CD4-positive, alpha-beta memory T cell (primary cell): ENCODE results near the gene FRMD4A. TPM values are rescaled to one million over a fixed set of nuclear protein-coding genes. Genes with fewer than 3 reads are reported as not detected.

Source experiments
- CTCF ChIA-PET: fragments of 350-600 bp; sonication (Branson Sonifier 250); formaldehyde crosslinking; loops from one replicate; lab custom pipeline; 2021; ENCODE audit warnings: inconsistent platforms; ENCODE audit not compliant: partially characterized antibody; lab: Charles Lee
- POLR2A ChIA-PET: fragments of 350-600 bp; sonication (Branson Sonifier 250); formaldehyde crosslinking; loops from one replicate; lab custom pipeline; 2021; ENCODE audit not compliant: partially characterized antibody; lab: Charles Lee
- DNase-seq, 5 donors: peaks; one replicate each; pipeline versions ENCODE4 v3.0.0 to v3.0.0-alpha.2; 2020 to 2022; ENCODE audit warnings: mixed read lengths in 1 of 5
- H3K27ac ChIP-seq: one replicate; pipeline ENCODE4 v1.7.0; 2013; ENCODE audit warnings: low read depth, low read length
- H3K27me3 ChIP-seq: 2 replicates; pipeline ENCODE4 v1.7.0; 2013; ENCODE audit warnings: mild to moderate bottlenecking, low read length, moderate library complexity; ENCODE audit not compliant: insufficient read depth
- H3K36me3 ChIP-seq: 2 replicates; pipeline ENCODE4 v1.7.0; 2013; ENCODE audit warnings: mild to moderate bottlenecking, low read length, moderate library complexity; ENCODE audit not compliant: insufficient read depth
- H3K4me1 ChIP-seq: 2 replicates; pipeline ENCODE4 v1.7.0; 2013; ENCODE audit warnings: mild to moderate bottlenecking, low read length, moderate library complexity; ENCODE audit not compliant: insufficient read depth
- H3K4me3 ChIP-seq, 2 donors: one replicate each; pipeline ENCODE4 v1.7.0; 2013; ENCODE audit warnings: low read length in 2 of 2, mild to moderate bottlenecking in 1 of 2
- H3K9me3 ChIP-seq, 2 donors: one replicate each; pipeline ENCODE4 v1.7.0; 2013; ENCODE audit warnings: low read length in 2 of 2, control low read depth in 1 of 2; ENCODE audit not compliant: control insufficient read depth in 1 of 2
- H3K27ac Mint-ChIP-seq, 7 donors: one replicate each; pipeline ENCODE4 v1.8.0; 2020 to 2021; ENCODE audit warnings: mixed read lengths in 7 of 7, mild to moderate bottlenecking in 6 of 7, inconsistent platforms in 3 of 7, moderate library complexity in 3 of 7
- H3K27me3 Mint-ChIP-seq, 2 donors: one replicate each; pipeline ENCODE4 v1.8.0; 2020 to 2021; ENCODE audit warnings: mixed read lengths in 2 of 2
- H3K36me3 Mint-ChIP-seq, 2 donors: one replicate each; pipeline ENCODE4 v1.8.0; 2020 to 2021; ENCODE audit warnings: mixed read lengths in 2 of 2, inconsistent platforms in 1 of 2, mild to moderate bottlenecking in 1 of 2
- H3K4me1 Mint-ChIP-seq, 4 donors: one replicate each; pipeline ENCODE4 v1.8.0; 2020 to 2021; ENCODE audit warnings: mixed read lengths in 4 of 4, mild to moderate bottlenecking in 1 of 4
- H3K4me3 Mint-ChIP-seq, 8 donors: one replicate each; pipeline ENCODE4 v1.8.0; 2020 to 2021; ENCODE audit warnings: mixed read lengths in 8 of 8, mild to moderate bottlenecking in 7 of 8, moderate library complexity in 6 of 8, inconsistent platforms in 3 of 8
- H3K9me3 Mint-ChIP-seq, 8 donors: one replicate each; pipeline ENCODE4 v1.8.0; 2020 to 2021; ENCODE audit warnings: mixed read lengths in 8 of 8, mild to moderate bottlenecking in 5 of 8, inconsistent platforms in 3 of 8, moderate library complexity in 1 of 8
- intact Hi-C: fragments of 100-400 bp; cut with micrococcal nuclease; formaldehyde crosslinking; loops from one replicate; pipeline ENCODE4 v1.15.1; 2023
- polyA plus RNA-seq, 2 donors: library from polyadenylated mRNA; unstranded; fragments of 300-500 nt; fragmentation: Illumina TruSeq; gene quantifications; one replicate each; pipeline ENCODE4 v1.2.3, GENCODE V29; 2021
- total RNA-seq, 2 experiments: library from RNA; stranded (reverse); gene quantifications; one replicate each; pipeline ENCODE4 v1.2.3, GENCODE V29; 2021

Gene FRMD4A
- total and polyA plus RNA-seq, 4 experiments from 2014 or later = 0.89 to 2.4 (median 1.9) TPM; not detected in 1

GRCh38 chr10:13949844-13950542 lies 380.7 kb downstream of the FRMD4A start:
- intact Hi-C loops = no loop called here
- Mint-ChIP-seq H3K36me3 (no peaks in the 10 kb centered on the region), H3K9me3 (peaks cover 0 to 12% (median 0%) of the 10 kb centered on the region in 8 donors), H3K27me3 (peaks cover 2 to 6% of the 10 kb centered on the region in 2 donors), H3K4me1 (no peaks in the 10 kb centered on the region), H3K27ac (no peak overlapping the region), H3K4me3 (no peak overlapping the region)
- H3K4me3 ChIP-seq = no peak overlapping the region
- ChIA-PET CTCF (no interaction called here), POLR2A (no interaction called here)
- no peaks in the 10 kb centered on the region for H3K27me3 ChIP-seq
- H3K9me3 ChIP-seq = no peaks in the 10 kb centered on the region
- H3K4me1 ChIP-seq = no peaks in the 10 kb centered on the region
- H3K36me3 ChIP-seq = no peaks in the 10 kb centered on the region
- no peak overlapping the region for H3K27ac ChIP-seq
- no peak for DNase-seq

- ChIA-PET CTCF (no interaction called here), POLR2A (no interaction called here)
- no peaks in the 10 kb centered on the region for H3K27me3 ChIP-seq
- no peaks in the 10 kb centered on the region for H3K36me3 Mint-ChIP-seq
- H3K27ac Mint-ChIP-seq = no peak overlapping the region
- no peaks in the 10 kb centered on the region for H3K4me1 ChIP-seq
- H3K27ac ChIP-seq = no peak overlapping the region
- H3K4me3 Mint-ChIP-seq = no peak overlapping the region
- no peak overlapping the region for H3K4me3 ChIP-seq
- peaks cover under 1 to 2% of the 10 kb centered on the region in 2 donors for H3K27me3 Mint-ChIP-seq
- peaks cover 0 to 5% (median 4%) of the 10 kb centered on the region in 4 donors for H3K4me1 Mint-ChIP-seq
- peaks cover 0 to 6% (median 0%) of the 10 kb centered on the region in 8 donors for H3K9me3 Mint-ChIP-seq
- intact Hi-C loops = no loop called here
- DNase-seq = no peak
- H3K36me3 ChIP-seq = no peaks in the 10 kb centered on the region
- no peaks in the 10 kb centered on the region for H3K9me3 ChIP-seq
Observed at GRCh38 chr10:13946209-13946460, 384.6 kb downstream of the FRMD4A start.

- Mint-ChIP-seq H3K27ac (no peak overlapping the region), H3K9me3 (peaks cover 0 to 2% (median under 1%) of the 10 kb centered on the region in 8 donors), H3K36me3 (no peaks in the 10 kb centered on the region), H3K4me3 (no peak overlapping the region), H3K4me1 (peaks cover 0 to 5% (median 4%) of the 10 kb centered on the region in 4 donors), H3K27me3 (peaks cover 0 to 2% of the 10 kb centered on the region in 2 donors)
- H3K9me3 ChIP-seq = no peaks in the 10 kb centered on the region
- ChIA-PET POLR2A (no interaction called here), CTCF (no interaction called here)
- no peaks in the 10 kb centered on the region for H3K4me1 ChIP-seq
- intact Hi-C loops = no loop called here
- H3K36me3 ChIP-seq = no peaks in the 10 kb centered on the region
- no peak overlapping the region for H3K4me3 ChIP-seq
- no peaks in the 10 kb centered on the region for H3K27me3 ChIP-seq
- no peak for DNase-seq
- H3K27ac ChIP-seq = no peak overlapping the region
Observed at GRCh38 chr10:13945390-13946208, 385.1 kb downstream of the FRMD4A start.

- no peak overlapping the region for H3K4me3 Mint-ChIP-seq
- peaks cover 0 to 2% (median under 1%) of the 10 kb centered on the region in 8 donors for H3K9me3 Mint-ChIP-seq
- POLR2A ChIA-PET = no interaction called here
- H3K4me1 ChIP-seq = no peaks in the 10 kb centered on the region
- no peaks in the 10 kb centered on the region for H3K9me3 ChIP-seq
- no peak for DNase-seq
- H3K36me3 ChIP-seq = no peaks in the 10 kb centered on the region
- no peak overlapping the region for H3K27ac Mint-ChIP-seq
- no peaks in the 10 kb centered on the region for H3K27me3 ChIP-seq
- CTCF ChIA-PET = no interaction called here
- H3K4me3 ChIP-seq = no peak overlapping the region
- H3K4me1 Mint-ChIP-seq = peaks cover 0 to 5% (median 4%) of the 10 kb centered on the region in 4 donors
- H3K27me3 Mint-ChIP-seq = peaks cover 0 to 2% of the 10 kb centered on the region in 2 donors
- H3K36me3 Mint-ChIP-seq = no peaks in the 10 kb centered on the region
- no peak overlapping the region for H3K27ac ChIP-seq
- intact Hi-C loops = no loop called here
Observed at GRCh38 chr10:13944823-13945222, 385.9 kb downstream of the FRMD4A start.

- no peaks in the 10 kb centered on the region for H3K9me3 ChIP-seq
- no peak overlapping the region for H3K4me3 ChIP-seq
- ChIA-PET POLR2A (no interaction called here), CTCF (no interaction called here)
- no peak overlapping the region for H3K4me3 Mint-ChIP-seq
- H3K27me3 Mint-ChIP-seq = peaks cover 0 to 5% of the 10 kb centered on the region in 2 donors
- H3K36me3 ChIP-seq = no peaks in the 10 kb centered on the region
- no peak for DNase-seq
- no peaks in the 10 kb centered on the region for H3K36me3 Mint-ChIP-seq
- H3K27ac ChIP-seq = no peak overlapping the region
- peak overlapping the region in 1 of 7 donors; percentile 32 for H3K27ac Mint-ChIP-seq
- H3K4me1 ChIP-seq = no peaks in the 10 kb centered on the region
- peaks cover 0 to 5% (median 4%) of the 10 kb centered on the region in 4 donors for H3K4me1 Mint-ChIP-seq
- H3K9me3 Mint-ChIP-seq = peaks cover 0 to 2% (median under 1%) of the 10 kb centered on the region in 8 donors
- no peaks in the 10 kb centered on the region for H3K27me3 ChIP-seq
- intact Hi-C loops = no loop called here
Observed at GRCh38 chr10:13943735-13944398, 386.9 kb downstream of the FRMD4A start.

GRCh38 chr10:13942035-13942434 lies 388.7 kb downstream of the FRMD4A start:
- Histone ChIP-seq H3K9me3 (no peaks in the 10 kb centered on the region), H3K27me3 (no peaks in the 10 kb centered on the region), H3K36me3 (no peaks in the 10 kb centered on the region), H3K4me3 (no peak overlapping the region), H3K4me1 (no peaks in the 10 kb centered on the region), H3K27ac (no peak overlapping the region)
- Mint-ChIP-seq H3K27me3 (peaks cover 0 to 5% of the 10 kb centered on the region in 2 donors), H3K36me3 (no peaks in the 10 kb centered on the region), H3K4me1 (peaks cover 0 to 5% (median 4%) of the 10 kb centered on the region in 4 donors), H3K4me3 (no peak overlapping the region), H3K9me3 (peaks cover 0 to 2% (median under 1%) of the 10 kb centered on the region in 8 donors), H3K27ac (no peak overlapping the region)
- ChIA-PET CTCF (no interaction called here), POLR2A (no interaction called here)
- intact Hi-C loops = no loop called here
- DNase-seq = no peak

GRCh38 chr10:13939391-13939790 lies 391.3 kb downstream of the FRMD4A start:
- no peak for DNase-seq
- intact Hi-C loops = no loop called here
- Mint-ChIP-seq H3K36me3 (peaks cover 0 to 4% of the 10 kb centered on the region in 2 donors), H3K4me1 (peaks cover 0 to 5% (median 4%) of the 10 kb centered on the region in 4 donors), H3K27me3 (peaks cover 2 to 5% of the 10 kb centered on the region in 2 donors), H3K4me3 (no peak overlapping the region), H3K27ac (no peak overlapping the region), H3K9me3 (peaks cover 0 to 2% (median under 1%) of the 10 kb centered on the region in 8 donors)
- Histone ChIP-seq H3K4me3 (no peak overlapping the region), H3K27me3 (no peaks in the 10 kb centered on the region), H3K36me3 (no peaks in the 10 kb centered on the region), H3K27ac (no peak overlapping the region), H3K4me1 (no peaks in the 10 kb centered on the region), H3K9me3 (no peaks in the 10 kb centered on the region)
- POLR2A ChIA-PET = no interaction called here
- CTCF ChIA-PET = no interaction called here
